ENCODE results near the gene CACNA2D4.

CACNA2D4 gene

GRCh38 chr12:1744932-1745331, 173.5 kb downstream of the CACNA2D4 start:
- in situ Hi-C loops (cut with MboI; ENCODE audit: low pct_unique_long_range_greater_than_20kb, low sequenced_read_pairs), result no loop called here
- no peak for DNase-seq
